Embryonic facial prominence (tissue), 1 donor: ENCODE measurements around the gene EPHB1.

Source experiments
- DNase-seq: peaks from one replicate; pipeline ENCODE4 v3.0.0-alpha.2; 2016; ENCODE audit errors: extremely low spot score

EPHB1 gene

DNA sequence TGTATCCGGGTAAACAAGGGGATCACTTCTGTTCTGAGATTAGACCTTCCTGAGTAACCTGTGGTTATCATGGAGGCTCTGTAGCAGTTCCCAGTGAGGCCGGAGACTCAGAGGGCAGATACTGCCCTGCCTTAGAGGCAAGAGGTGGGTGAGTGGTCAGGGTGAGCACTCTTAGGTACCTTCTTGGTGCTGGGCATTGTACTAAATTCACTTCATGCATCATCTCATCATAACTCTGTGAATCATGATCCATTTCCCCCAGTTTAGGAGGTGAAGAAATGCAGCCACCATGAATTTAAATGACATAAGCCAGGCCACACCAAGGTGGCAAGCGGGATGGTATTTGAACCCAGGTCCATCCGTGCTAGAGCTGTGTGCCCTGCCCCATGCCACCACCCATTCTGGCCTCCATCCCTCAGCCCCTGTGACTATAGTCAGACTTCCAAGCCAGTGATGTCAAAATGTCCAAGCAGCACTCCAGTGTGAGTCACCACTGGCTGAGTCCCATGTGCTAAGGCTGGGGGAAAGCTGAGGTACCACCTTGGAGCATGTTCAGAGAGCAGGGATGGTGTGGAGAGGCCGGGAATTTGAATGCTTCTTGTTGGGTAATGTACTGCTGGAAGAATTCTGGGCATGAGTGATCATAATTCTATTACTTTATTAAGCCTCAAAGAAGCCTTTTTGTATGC lies 88.8 kb downstream of the EPHB1 start:
- no peak for DNase-seq

DNA sequence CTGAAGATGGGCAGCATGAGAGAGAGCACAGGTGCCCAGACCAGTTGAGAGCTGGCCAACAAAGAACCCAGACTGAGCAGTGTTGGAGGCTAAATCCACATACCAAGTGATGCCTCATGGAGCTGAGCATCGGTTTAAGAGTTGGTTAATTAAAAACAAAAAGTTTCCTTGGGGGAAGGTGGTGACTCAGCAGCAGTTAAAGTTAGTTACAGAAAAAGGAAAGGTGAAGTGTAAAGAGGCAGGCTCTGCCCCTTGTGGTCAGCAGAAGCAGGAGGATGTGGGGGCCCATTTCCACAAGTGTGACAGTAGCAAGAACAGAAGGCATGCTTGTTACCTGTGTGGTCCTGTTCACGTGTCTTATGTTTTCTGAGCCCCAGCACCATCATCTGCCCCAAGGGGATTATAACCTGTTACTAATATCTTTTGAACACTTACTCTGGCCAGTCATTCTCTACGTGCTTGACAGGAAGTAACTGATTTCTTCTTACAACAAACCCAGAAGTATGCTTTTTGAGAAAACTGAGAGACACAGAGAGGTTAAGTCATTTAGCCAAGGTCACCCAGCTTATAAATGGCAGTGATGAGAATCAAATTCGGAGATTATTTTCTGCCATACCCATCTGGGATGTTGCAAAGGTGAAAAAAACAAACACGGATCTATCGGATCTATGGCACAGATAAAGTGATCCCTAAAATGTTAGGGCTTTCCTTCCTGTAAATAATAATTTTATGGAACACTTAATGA lies 91.0 kb downstream of the EPHB1 start:
- no peak for DNase-seq

GRCh38 chr3:134886991-134887390 lies 91.9 kb downstream of the EPHB1 start:
- no peak for DNase-seq

GRCh38 chr3:134887536-134887935 lies 92.5 kb downstream of the EPHB1 start:
- DNase-seq, result no peak

GRCh38 chr3:134892326-134892725 lies 97.3 kb downstream of the EPHB1 start:
- DNase-seq, result no peak

DNA sequence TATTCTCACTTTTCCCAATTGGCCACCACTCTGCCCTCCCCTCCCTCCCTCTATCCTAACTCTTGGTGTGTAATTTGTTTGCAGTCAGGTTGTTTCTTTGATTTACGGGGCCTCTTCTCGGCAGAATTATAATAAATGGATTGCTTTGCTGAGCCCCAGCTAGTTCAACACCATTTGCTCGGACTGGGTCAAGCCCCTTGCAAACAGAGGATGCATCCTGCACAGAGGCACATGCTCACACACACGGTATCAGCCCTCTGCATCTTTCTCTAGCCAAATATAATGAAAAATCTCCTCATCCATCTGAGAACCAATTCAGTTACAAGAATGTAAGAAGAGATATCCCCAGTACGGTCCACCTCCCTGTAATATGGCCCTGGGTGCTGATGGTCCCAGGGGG lies 97.7 kb downstream of the EPHB1 start:
- DNase-seq, result no peak

DNA sequence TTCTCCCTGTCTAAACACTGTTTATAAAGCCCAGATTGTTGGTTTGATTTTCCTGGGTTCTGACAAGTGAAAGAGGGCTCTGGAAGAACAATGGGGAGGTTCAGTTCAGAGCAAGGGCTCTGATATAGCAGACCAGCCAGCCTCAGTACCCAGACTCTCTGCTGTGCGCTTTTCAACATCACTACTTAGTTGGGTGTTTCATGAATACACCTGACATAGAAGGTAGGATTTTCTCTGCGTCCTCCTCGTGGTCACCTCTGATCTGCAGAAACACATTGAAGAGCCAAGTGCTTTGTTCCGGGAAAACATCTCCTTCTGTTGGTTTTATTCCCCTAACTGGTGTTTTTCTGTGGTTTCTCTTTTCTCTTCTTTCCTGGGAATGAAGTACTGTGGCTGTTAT lies 99.5 kb downstream of the EPHB1 start:
- no peak for DNase-seq

DNA sequence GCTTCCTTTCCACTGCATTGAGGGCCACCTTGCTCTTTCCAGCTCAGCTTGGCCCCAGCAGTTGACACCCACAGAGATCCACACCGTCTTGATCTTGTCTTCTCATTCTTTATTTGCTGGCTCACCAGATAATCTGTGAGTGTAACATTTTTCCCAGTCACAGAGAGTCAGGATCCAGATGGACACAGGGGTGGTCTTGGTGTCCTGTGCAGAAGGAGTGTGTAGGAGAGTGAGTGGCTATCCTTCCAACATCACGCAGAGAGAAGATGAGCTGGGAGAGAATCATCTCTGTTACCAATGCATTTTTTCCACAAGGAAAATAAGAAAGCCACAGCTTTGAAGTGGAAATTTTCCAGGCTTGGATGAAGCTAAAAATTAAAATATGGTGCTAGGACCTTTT lies 100.1 kb downstream of the EPHB1 start:
- DNase-seq, result no peak

DNA sequence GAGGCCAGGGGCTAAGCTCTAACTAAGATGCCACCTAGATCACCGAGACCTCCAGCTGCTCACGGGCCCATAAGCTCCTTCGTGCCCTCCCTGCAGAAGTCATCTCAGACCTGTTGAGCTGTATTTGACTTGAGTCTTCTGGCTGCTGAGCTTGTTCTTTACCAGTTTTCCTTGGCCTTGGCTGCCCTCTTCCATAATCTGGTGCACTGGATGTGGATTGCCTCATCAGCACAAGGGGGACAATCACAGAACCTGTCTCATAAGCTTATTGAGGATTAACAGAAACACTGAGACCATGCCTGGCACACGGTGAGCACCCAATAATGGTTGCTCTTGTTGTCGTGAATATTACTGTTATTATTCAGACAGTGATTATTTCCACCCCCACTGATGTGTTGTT lies 101.1 kb downstream of the EPHB1 start:
- DNase-seq, result no peak

GRCh38 chr3:134896696-134897095 lies 101.6 kb downstream of the EPHB1 start:
- no peak for DNase-seq

- DNase-seq, result no peak
Observed at GRCh38 chr3:134897391-134898141, 102.5 kb downstream of the EPHB1 start.

GRCh38 chr3:134898181-134898754 lies 103.2 kb downstream of the EPHB1 start:
- no peak for DNase-seq

DNA sequence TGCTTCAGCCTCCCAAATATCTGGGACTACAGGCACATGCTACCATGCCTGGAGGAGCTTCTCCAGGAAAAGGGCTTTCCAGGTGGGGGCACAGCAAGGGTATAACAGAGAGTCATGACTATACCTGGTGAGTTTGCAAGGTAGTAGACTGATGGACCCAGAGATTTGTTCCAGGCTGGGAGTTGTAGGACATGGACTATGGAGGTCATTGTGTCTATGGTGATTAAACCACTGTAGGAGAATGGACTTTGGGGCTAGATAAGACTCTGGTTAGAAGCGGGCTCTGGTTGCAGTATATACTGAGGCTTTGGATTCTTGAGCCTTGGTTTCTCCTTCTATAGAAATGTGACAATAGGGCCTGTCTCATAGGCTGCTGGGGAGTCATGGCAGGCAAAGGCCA lies 104.7 kb downstream of the EPHB1 start:
- no peak for DNase-seq

- DNase-seq, result no peak
Observed at GRCh38 chr3:134900482-134900881, 105.4 kb downstream of the EPHB1 start.

DNA sequence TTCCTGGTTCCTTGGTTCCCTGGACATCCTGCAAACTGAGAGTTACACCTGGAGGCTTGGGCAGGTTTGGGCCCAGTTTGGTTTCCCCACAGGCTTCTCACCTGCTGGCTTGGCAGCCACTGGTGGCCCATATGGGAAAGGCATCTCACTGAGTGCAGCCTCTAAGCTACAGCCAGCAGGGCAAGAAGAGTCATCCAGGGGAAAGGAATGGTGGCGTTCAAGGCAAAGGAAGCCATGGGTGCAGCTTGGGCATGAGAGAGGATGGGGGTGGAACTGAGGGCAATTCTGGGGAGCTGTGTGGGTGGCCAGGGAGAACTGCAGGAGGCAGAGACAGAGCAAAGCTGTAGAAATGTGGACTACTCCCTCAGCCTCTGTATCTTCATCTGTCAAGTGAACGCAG lies 106.4 kb downstream of the EPHB1 start:
- DNase-seq, result no peak

- no peak for DNase-seq
Observed at GRCh38 chr3:134903837-134904236, 108.8 kb downstream of the EPHB1 start.

DNA sequence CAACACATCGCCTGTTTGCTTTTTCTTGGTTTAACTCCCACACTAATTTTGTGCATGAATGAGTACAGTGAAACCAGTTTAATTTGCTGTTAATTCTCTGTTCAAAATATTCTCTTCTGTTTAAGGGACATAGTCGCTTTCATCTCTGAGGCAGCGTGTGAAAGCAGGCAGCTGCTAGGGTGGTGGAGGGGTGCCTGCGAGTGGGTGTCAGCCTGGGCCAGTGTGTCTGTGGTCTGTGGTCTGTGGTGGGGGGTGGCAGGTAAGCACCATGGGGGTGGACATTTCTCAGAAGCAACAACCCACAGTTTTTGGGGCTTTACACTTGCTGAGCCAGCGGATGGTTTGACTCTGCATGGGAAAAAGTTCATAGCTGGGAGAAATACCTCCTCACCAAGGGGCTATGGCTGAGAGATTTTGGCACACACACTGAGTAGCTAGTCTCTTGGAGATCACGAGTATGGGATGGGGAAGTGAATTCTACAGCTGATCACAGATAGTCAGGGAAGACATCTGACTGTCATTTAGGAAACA lies 109.2 kb downstream of the EPHB1 start:
- DNase-seq, result no peak

DNA sequence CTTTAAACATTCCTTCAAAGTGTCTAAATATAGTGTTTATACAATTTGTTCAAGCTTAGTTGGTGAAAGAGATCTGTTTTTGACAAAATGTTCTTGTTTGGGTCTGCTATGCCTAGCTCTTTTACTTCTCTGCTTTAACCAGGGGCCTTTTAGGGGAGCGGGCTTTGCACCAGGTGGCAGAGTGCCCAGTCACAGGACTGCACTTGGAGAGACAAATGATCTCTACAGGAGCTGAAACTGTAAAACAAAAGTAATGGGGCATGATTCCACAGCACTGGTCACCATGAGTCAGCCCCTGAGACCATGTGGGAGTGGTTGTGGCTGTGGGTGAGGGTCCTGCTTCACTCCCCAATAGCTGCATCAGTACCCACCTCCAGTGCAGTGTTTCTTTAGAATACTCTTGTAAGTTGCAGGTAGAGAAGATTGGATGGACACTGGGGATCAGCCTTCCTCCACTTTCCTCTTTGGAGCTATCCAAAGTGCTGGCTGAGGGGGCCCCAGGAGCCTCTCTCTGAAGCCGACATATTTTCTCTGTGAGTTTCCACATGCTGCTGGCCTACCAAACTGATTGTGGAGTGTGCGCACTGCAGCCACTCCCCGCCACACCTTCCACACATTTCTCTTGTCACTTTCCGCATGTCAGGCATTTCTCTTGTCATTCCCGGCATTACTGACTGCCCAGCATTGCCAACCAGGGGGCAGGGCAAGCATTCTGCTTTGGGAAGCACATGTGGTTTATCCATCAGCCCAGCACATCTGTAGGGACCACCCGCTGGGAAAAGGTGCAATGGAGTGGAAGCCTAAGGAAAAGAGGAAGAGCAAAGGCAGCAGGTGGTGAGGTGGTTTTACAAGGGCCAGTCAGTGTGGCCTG lies 110.0 kb downstream of the EPHB1 start:
- no peak for DNase-seq

DNA sequence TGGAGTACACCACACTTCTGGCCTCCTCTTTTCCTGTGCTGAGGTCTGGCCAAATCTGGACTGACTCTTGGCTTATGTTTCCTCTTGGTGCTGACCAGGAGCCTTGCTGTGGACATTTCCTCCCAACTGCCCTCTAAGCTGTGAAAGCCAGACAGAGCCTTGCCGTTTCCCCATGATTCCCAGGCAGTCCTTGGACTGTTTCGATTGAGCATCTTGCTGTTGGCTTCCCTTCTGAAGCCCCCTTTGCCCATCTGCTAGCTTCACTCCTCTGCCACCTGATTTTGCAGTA lies 110.5 kb downstream of the EPHB1 start:
- no peak for DNase-seq

DNA sequence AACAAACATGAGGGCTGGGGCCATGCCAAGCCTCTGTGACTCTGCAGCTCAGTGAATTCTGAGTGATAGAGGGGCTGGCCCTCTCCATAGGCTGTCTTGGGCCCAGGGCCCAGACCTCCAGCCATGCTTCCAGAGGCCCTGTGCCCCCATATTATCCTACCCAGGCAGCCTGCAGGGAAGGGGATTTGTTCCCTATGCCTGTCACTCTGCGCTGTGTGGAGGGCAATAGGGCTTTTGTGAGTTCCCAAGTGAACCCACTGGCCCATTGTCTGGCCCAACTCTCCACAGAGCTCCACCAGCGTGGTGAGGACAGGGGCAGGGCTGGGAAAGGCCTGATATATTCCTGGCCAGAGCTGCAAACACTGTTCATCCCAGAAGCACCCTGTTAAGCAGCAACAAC lies 113.2 kb downstream of the EPHB1 start:
- no peak for DNase-seq

DNA sequence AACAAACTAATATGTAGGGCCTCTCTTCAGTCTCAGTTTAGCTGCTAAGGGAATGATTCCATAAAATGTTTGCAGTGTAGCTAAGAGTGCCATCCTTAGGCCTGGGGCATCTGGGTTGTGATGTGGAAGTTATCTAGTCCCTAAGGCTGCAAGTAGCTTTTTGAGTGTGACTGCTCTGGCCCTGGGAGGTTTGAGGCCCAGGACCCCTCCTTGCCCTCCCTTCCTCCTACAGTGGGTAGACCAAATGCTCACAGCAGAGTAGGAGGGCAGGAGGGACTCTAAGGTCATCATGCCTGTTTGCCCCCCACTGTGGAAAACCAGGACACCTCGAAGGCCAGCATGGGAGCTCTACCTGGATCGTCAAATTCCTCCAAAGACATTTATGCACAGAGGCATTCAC lies 115.0 kb downstream of the EPHB1 start:
- no peak for DNase-seq
